Measurements from ENCODE around the gene CA10. TPM values are rescaled to one million over a fixed set of nuclear protein-coding genes. Genes with fewer than 3 reads are reported as not detected.

Gene CA10
- total RNA-seq, 1 experiment from 2014 or later = not detected

GRCh38 chr17:52084176-52084575 is 74.3 kb downstream of the CA10 start:
- Histone ChIP-seq H3K27me3 (ENCODE audit: insufficient read depth, low read depth) (peaks cover 28% of the 10 kb centered on the region), H2AFZ (no peak overlapping the region), H4K20me1 (ENCODE audit: insufficient read depth) (no peaks in the 10 kb centered on the region), H3K9me2 (ENCODE audit: insufficient read depth) (no peaks in the 10 kb centered on the region), H3K36me3 (ENCODE audit: low read depth) (no peaks in the 10 kb centered on the region), H3K4me3 (no peak overlapping the region), H3K79me2 (ENCODE audit: low read depth) (no peaks in the 10 kb centered on the region), H3K4me2 (no peak overlapping the region), H3F3A (ENCODE audit: insufficient read depth, low read depth) (no peaks in the 10 kb centered on the region), H3K4me1 (replicated peaks; ENCODE audit: insufficient read depth) (no peaks in the 10 kb centered on the region), H3K9me3 (ENCODE audit: insufficient read depth, low read depth) (no peaks in the 10 kb centered on the region), H3K27ac (no peak overlapping the region)
- TF ChIP-seq EZH2 (IDR thresholded peaks at IDR 0.05; ENCODE audit: low read depth) = no peak
- TF ChIP-seq CTCF (conservative IDR thresholded peaks at IDR 0.05) = no peak
- ChIA-PET CTCF (no interaction called here), POLR2A (ENCODE audit: unreplicated experiment) (no interaction called here)
- DNase-seq = no peak
- intact Hi-C loops (cut with micrococcal nuclease; ENCODE audit: unreplicated experiment) = loop anchor here (10.0 kb wide), 1 partner anchor 1079 kb away; no protein-coding TSS in a partner anchor
- no TSS peak for BruUV-seq (replicated peaks)

- no peaks in the 10 kb centered on the region for H4K20me1 ChIP-seq (ENCODE audit: insufficient read depth)
- H3K9me3 ChIP-seq (ENCODE audit: insufficient read depth, low read depth) = no peaks in the 10 kb centered on the region
- H3K4me1 ChIP-seq (replicated peaks; ENCODE audit: insufficient read depth) = no peaks in the 10 kb centered on the region
- H3K9me2 ChIP-seq (ENCODE audit: insufficient read depth) = no peaks in the 10 kb centered on the region
- intact Hi-C loops (cut with micrococcal nuclease; ENCODE audit: unreplicated experiment) = no loop called here
- H3K36me3 ChIP-seq (ENCODE audit: low read depth) = no peaks in the 10 kb centered on the region
- TF ChIP-seq EZH2 (IDR thresholded peaks at IDR 0.05; ENCODE audit: low read depth) = no peak
- TF ChIP-seq CTCF (conservative IDR thresholded peaks at IDR 0.05) = no peak
- ChIA-PET POLR2A (ENCODE audit: unreplicated experiment) (no interaction called here), CTCF (no interaction called here)
- no peak overlapping the region for H3K27ac ChIP-seq
- no peak overlapping the region for H2AFZ ChIP-seq
- no peaks in the 10 kb centered on the region for H3F3A ChIP-seq (ENCODE audit: insufficient read depth, low read depth)
- no peak overlapping the region for H3K4me3 ChIP-seq
- no peaks in the 10 kb centered on the region for H3K79me2 ChIP-seq (ENCODE audit: low read depth)
- BruUV-seq (replicated peaks) = no TSS peak
- no peak overlapping the region for H3K4me2 ChIP-seq
- DNase-seq = no peak
- peaks cover 30% of the 10 kb centered on the region for H3K27me3 ChIP-seq (ENCODE audit: insufficient read depth, low read depth)
Observed at GRCh38 chr17:52079496-52079895, 79.0 kb downstream of the CA10 start.

- intact Hi-C loops (cut with micrococcal nuclease; ENCODE audit: unreplicated experiment) = no loop called here
- no peak overlapping the region for H3K4me3 ChIP-seq
- BruUV-seq (replicated peaks) = no TSS peak
- H3K9me3 ChIP-seq (ENCODE audit: insufficient read depth, low read depth) = 0 out of 2 replicates have a peak, but pooled peaks cover 3% of the 10 kb centered on the region
- H3K27ac ChIP-seq = no peak overlapping the region
- H2AFZ ChIP-seq = no peak overlapping the region
- H3K79me2 ChIP-seq (ENCODE audit: low read depth) = no peaks in the 10 kb centered on the region
- POLR2A ChIA-PET (ENCODE audit: unreplicated experiment) = interaction anchor here (0.6 kb wide), 1 partner anchor 663 kb away, joined by 6 read pairs; no protein-coding TSS in a partner anchor
- CTCF ChIA-PET = no interaction called here
- no peak for DNase-seq
- H3K4me1 ChIP-seq (replicated peaks; ENCODE audit: insufficient read depth) = no peaks in the 10 kb centered on the region
- H3K27me3 ChIP-seq (ENCODE audit: insufficient read depth, low read depth) = no peaks in the 10 kb centered on the region
- no peaks in the 10 kb centered on the region for H3F3A ChIP-seq (ENCODE audit: insufficient read depth, low read depth)
- TF ChIP-seq EZH2 (IDR thresholded peaks at IDR 0.05; ENCODE audit: low read depth) (no peak), CTCF (conservative IDR thresholded peaks at IDR 0.05) (no peak)
- H3K36me3 ChIP-seq (ENCODE audit: low read depth) = no peaks in the 10 kb centered on the region
- no peaks in the 10 kb centered on the region for H4K20me1 ChIP-seq (ENCODE audit: insufficient read depth)
- no peaks in the 10 kb centered on the region for H3K9me2 ChIP-seq (ENCODE audit: insufficient read depth)
- H3K4me2 ChIP-seq = no peak overlapping the region
Observed at GRCh38 chr17:52071712-52072111, 86.8 kb downstream of the CA10 start.

All from PC-9 (cell line).